ENCODE data around the gene SLC22A9.

Gene SLC22A9

DNA sequence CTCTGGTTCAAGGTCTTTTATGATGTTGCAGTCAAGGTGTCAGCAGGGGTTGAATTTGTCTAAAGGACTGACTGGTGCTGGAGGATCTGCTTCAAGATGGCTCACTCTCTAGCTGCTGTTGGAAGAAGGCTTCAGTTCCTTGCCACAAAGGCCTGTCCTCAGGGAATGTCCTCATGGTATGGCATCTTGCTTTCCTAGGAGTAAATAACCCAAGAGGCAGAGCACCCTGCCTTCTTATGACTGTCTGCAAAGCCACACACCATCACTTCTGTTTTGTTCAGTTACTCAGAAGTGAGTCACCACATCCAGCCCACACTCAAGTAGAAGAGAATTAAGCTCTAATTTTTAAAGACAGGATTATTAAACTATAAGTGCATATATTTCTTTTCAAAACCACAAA, 76.1 kb downstream of the SLC22A9 start:
- peak; percentile 67 for DNase-seq

DNA sequence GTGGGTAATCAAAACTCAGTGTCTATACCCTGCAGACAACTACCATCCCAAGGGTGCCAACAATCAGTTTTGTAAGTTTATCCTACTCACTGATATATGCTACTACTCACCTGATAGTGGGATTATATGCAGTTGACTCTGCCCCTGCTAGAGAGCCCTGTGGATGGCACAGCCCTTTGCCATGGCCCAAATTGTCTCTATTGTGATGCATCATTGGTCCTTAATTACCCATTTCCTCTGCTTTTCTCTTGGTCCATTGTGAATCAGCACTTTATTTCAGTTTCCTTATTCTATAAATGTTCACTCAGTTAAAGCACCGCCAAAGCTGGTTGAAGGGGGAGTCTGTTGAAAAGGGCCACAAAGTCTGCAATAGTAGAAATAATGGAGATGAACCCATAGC, 79.1 kb downstream of the SLC22A9 start:
- DNase-seq, result peak; percentile 11

DNA sequence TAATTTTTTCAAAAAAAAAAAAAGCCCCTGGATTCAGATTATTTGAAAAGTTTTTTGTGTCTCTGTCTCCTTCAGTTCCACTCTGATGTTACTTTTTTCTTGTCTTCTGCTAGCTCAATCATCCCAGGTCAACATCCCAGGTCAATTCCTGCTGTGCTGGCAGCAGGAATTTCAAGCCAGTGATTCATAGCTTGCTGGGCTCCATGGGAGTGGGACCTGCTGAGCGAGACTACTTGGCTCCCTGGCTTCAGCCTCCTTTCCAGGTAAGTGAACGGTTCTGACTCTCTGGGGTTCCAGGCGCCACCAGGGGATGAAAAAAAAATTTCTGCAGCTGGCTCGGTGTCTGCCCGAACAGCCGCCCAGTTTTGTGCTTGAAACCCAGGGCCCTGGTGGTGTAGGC, 90.0 kb downstream of the SLC22A9 start:
- DNase-seq, result no peak

Data from suppressor macrophage treated with lipopolysaccharide for 4 hours (primary cell).